Measurements from ENCODE around the gene BRPF1. TPM values are rescaled to one million over a fixed set of nuclear protein-coding genes. Genes with fewer than 3 reads are reported as not detected.

The BRPF1 gene
- total RNA-seq, 2 donors from 2014 or later: 16.4 to 21.0 TPM

GRCh38 chr3:9727041-9727595 lies 4.4 kb upstream of the BRPF1 start:
- Histone ChIP-seq H3K27ac (no peak overlapping the region), H3K9me3 (no peaks in the 10 kb centered on the region), H3K4me3 (no peak overlapping the region), H3K36me3 (no peaks in the 10 kb centered on the region), H3K4me1 (ENCODE audit: control insufficient read depth in 1 of 2, low read depth in 2 of 2) (peaks cover 0 to 5% of the 10 kb centered on the region in 2 donors), H3K27me3 (replicated peaks; ENCODE audit: insufficient read depth) (no peaks in the 10 kb centered on the region)
- DNase-seq (ENCODE audit: low spot score) (no peak), ATAC-seq (ENCODE audit: insufficient number of reproducible peaks, low FRiP score, low read depth) (no peak)
- no peak for TF ChIP-seq CTCF (IDR thresholded peaks at IDR 0.05)

- Histone ChIP-seq H3K27ac (no peak overlapping the region), H3K9me3 (no peaks in the 10 kb centered on the region), H3K27me3 (replicated peaks; ENCODE audit: insufficient read depth) (no peaks in the 10 kb centered on the region), H3K36me3 (no peaks in the 10 kb centered on the region), H3K4me1 (ENCODE audit: control insufficient read depth in 1 of 2, low read depth in 2 of 2) (peaks cover 5 to 10% of the 10 kb centered on the region in 2 donors), H3K4me3 (no peak overlapping the region)
- TF ChIP-seq CTCF (IDR thresholded peaks at IDR 0.05): no peak
- DNase-seq (ENCODE audit: low spot score) (no peak), ATAC-seq (ENCODE audit: insufficient number of reproducible peaks, low FRiP score, low read depth) (no peak)
Measured at GRCh38 chr3:9727743-9728142, 3.8 kb upstream of the BRPF1 start.

GRCh38 chr3:9729419-9729818 lies 2.1 kb upstream of the BRPF1 start:
- Histone ChIP-seq H3K4me3 (no peak overlapping the region), H3K27ac (no peak overlapping the region), H3K36me3 (no peaks in the 10 kb centered on the region), H3K9me3 (no peaks in the 10 kb centered on the region), H3K4me1 (ENCODE audit: control insufficient read depth in 1 of 2, low read depth in 2 of 2) (peaks cover 15 to 26% of the 10 kb centered on the region in 2 donors), H3K27me3 (replicated peaks; ENCODE audit: insufficient read depth) (no peaks in the 10 kb centered on the region)
- DNase-seq (ENCODE audit: low spot score): no peak
- no peak for TF ChIP-seq CTCF (IDR thresholded peaks at IDR 0.05)
- ATAC-seq (ENCODE audit: insufficient number of reproducible peaks, low FRiP score, low read depth): no peak

GRCh38 chr3:9730657-9731205 lies 804 bp upstream of the BRPF1 start:
- ATAC-seq (ENCODE audit: insufficient number of reproducible peaks, low FRiP score, low read depth) (peak; percentile 65), DNase-seq (ENCODE audit: low spot score) (no peak)
- TF ChIP-seq CTCF (IDR thresholded peaks at IDR 0.05): no peak
- Histone ChIP-seq H3K4me1 (ENCODE audit: control insufficient read depth in 1 of 2, low read depth in 2 of 2) (peaks cover 15 to 31% of the 10 kb centered on the region in 2 donors), H3K36me3 (peaks cover 4% of the 10 kb centered on the region), H3K9me3 (no peaks in the 10 kb centered on the region), H3K4me3 (peak overlapping the region; percentile 92), H3K27me3 (replicated peaks; ENCODE audit: insufficient read depth) (no peaks in the 10 kb centered on the region), H3K27ac (peak overlapping the region; percentile 88 to 94)

GRCh38 chr3:9732080-9732739 lies 675 bp downstream of the BRPF1 start:
- H3K27me3 ChIP-seq (replicated peaks; ENCODE audit: insufficient read depth): no peaks in the 10 kb centered on the region
- peak overlapping the region; percentile 92 for H3K4me3 ChIP-seq
- H3K9me3 ChIP-seq: no peaks in the 10 kb centered on the region
- H3K27ac ChIP-seq: peak overlapping the region; percentile 94 to 97
- no peak for ATAC-seq (ENCODE audit: insufficient number of reproducible peaks, low FRiP score, low read depth)
- peaks cover 14% of the 10 kb centered on the region for H3K36me3 ChIP-seq
- no peak for TF ChIP-seq CTCF (IDR thresholded peaks at IDR 0.05)
- peaks cover 15 to 31% of the 10 kb centered on the region in 2 donors for H3K4me1 ChIP-seq (ENCODE audit: control insufficient read depth in 1 of 2, low read depth in 2 of 2)
- DNase-seq (ENCODE audit: low spot score): no peak

Measured in thoracic aorta (tissue), 2 donors.